ENCODE data around the gene NEBL.

NEBL gene

DNA sequence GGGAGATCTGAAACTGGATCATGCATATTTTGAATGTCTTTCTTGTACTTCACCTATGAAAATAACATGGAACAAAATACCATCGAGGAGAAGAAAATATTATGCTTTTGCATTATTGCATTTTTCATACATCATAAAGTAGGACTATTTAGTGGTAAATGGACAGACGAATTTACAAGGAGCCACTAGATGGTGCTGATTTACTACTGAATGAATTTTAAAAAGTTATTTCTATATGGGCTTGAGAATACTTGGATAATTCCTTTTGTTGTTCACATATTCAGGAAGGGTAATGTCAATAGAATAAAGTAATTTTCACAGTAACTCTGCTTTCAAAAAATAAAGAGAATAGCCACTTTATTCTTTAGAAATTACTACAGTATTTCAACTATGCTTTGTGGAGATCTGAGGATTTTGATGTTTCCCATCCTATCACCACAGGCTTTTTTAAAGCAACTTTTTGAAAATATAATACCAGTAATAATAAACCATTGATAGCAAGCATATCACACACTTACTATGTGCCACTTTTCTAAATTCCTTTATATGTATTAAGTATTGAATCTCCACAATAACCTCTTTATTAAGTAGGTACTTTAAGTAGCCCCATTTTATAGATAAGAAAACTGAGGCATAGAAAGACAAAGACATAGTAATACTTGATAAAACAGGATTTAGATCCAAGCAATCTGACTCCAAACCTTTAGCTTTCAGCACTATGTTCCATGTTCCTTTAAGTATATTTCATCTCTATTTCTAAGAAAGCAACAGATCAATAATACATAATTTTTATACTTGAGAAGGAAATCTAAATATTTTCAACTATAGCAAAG is 38.6 kb downstream of the NEBL start:
- DNase-seq: no peak

- DNase-seq: no peak
These were observed 40.6 kb downstream of the NEBL start for GRCh38 chr10:20856484-20856883.

DNA sequence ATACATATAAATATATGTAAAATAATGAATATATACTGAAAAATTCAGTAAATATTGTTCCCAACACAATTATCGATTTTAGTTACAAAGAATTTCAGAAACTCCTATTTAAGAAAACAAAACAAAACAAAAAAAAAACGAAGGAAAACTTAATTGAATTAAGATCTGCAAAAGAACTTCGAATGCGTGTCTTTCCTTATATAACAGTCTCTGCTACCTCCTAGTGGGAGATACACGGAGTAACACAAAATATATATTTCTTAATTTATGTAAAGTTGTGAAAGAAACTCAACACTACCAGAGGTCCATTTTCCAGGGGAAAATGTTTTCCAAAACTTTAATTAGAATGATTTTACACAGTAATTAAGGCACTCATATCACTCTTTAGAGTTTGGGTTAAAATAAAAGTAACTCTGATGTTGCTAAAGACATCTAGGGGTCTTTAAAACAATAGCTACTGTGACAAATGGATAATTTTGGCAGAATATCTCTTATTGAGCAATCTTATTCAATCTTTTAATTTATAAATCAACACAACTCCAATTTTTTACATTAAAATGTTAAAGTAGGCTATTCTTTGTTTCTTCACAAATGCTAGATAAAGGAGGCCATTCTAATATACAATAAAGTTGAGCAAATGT is 41.6 kb downstream of the NEBL start:
- no peak for DNase-seq

DNA sequence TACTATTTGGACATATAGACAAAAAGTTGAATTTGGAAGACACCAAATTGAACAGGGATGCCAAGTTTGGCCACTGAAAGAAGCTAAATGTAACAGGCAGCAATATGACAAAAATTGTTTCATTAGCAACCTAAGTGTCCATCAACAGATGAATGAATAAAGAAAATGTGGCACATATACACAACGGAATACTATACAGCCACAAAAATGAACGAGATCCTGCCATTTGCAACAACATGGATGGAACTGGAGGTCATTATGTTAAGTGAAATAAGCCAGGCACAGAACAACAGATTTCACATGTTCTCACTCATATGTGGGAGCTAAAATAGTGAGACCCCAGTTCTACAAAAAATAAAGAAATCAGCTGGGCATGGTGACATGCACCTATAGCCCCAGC is 43.8 kb downstream of the NEBL start:
- no peak for DNase-seq

DNA sequence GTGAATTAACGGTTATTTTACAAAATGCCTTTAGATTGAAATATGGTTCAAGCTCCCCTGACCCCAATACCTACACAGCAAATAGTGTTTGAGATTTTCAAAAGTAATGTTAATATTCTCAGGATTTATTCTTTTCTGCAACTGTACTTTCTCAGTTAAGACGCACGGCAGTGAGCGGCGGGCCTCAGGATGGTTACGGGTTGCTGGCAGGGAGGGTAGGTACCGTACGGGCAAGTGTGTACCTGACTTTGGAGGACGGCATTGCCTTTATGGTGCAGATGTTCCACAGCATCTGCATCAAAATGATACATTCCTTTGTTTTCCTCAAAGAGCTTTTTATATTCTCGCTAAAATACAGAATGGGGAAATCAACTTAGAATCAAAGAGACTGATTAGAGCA is 44.8 kb downstream of the NEBL start:
- DNase-seq: no peak

GRCh38 chr10:20847512-20847911 is 49.6 kb downstream of the NEBL start:
- no peak for DNase-seq

DNA sequence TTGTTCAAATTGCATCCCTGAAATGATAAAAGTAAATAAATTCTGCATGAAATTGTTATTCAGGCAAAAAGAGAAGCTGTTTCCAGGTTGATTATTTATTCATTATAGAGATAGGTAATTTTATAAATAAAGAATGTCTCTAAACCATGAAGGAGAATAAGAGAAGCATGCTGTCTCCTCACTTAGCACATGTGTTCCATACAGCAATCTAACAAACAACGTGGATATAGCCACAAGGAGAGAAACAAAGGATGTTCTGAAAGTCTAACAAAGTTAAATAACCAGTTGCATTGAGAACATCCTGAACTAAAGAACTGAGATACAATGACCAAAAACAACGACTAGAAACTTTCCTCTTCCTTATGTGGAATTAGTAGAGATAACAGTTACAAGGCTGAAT is 50.8 kb downstream of the NEBL start:
- no peak for DNase-seq

DNA sequence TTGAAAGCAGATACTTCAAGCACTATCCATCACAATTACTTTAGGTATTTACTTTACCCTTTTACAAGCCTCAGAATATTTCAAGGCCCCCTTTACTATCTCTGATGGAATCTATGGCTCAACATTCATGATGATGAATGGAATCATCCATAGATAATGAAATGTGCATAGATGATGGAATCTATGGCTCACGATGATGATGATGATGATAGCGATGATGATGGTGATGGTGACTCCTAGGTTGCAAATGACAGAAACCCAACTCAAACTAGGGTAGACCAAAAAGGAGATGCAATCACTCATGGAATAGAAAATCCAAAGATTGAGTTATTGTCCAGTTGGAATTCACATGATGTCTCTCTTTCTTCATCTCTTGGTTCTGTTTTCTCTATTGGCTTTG is 55.7 kb downstream of the NEBL start:
- no peak for DNase-seq

- no peak for DNase-seq
These were observed 57.2 kb downstream of the NEBL start for GRCh38 chr10:20839910-20840309.

GRCh38 chr10:20839141-20839540 is 58.0 kb downstream of the NEBL start:
- DNase-seq: no peak

- DNase-seq: no peak
These were observed 60.7 kb downstream of the NEBL start for GRCh38 chr10:20836401-20836800.

GRCh38 chr10:20835335-20835734 is 61.8 kb downstream of the NEBL start:
- no peak for DNase-seq

DNA sequence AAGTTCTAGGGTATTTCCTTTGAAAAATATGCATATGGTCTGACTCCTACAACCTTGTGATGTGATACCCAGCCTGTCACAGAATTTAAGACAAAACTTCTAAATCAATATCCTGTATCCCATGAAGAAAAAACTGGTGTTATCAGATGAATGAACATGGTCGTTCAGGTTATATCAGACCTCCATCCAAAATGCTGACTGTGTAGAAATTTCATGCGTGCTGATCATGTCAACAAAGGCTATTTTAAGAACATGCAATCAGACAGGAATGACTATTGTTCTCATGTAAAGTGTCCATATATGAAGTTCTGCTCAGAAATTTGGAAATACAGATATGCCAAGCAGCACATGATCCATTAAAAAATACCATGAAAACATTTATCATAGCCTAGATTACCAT is 62.3 kb downstream of the NEBL start:
- DNase-seq: no peak

GRCh38 chr10:20822825-20823224 is 74.3 kb downstream of the NEBL start:
- DNase-seq: no peak

DNA sequence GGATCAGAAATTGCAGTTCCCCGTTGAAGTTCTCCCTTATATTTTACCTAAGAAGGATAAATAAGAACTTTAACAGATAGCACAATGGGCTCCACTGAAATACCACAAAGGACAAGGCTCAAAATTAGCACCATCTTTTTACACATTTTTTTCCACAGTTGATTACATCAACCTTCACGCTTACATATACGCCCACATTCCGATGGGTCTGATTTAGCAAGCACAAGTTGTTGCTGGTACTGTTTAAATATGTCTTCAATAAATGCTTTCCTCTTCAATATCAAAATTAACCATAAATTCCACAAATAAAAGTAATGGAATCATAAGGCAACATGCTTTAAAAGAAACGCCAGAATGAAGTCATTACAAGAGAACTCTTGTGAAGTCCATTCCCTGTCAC is 79.5 kb downstream of the NEBL start:
- no peak for DNase-seq

- DNase-seq: no peak
These were observed 80.0 kb downstream of the NEBL start for GRCh38 chr10:20817116-20817515.

DNA sequence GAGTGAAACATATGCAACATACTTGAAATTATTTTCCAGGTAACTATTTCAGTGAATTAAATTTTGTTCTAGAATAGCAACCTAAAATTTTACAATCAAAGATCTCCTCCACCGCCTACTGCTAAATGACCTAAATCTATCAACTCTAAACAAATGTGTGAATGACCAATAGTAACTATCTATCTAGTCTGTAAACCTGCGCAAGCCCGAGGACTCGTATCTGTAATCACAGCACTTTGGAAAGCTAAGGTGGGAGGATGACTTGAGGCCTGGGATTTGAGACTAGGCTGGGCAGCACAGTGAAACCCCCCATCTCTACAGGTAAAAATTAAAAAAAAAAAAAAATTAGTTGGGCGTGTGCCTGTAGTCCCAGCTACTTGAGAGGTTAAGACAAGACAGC is 83.0 kb downstream of the NEBL start:
- no peak for DNase-seq

- no peak for DNase-seq
These were observed 86.0 kb downstream of the NEBL start for GRCh38 chr10:20811131-20811530.

DNA sequence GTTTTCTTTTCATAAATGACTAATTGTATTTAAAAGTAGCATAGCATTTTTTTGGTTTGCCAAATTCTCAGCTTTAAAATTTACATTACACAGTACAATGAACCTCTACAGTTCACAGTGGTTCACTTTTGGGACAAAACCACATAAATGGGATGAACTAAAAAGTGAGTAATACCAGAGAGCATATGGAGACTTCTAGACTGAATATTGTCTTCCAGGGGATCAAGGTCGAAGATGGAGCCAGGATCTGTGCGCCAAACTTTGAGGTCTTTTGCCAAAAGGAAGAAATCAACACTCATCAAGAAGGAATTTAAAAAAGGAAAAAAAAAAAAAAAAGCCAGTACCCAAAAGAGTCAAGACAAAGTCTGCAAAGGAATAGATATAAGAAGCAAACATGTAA is 87.5 kb downstream of the NEBL start:
- no peak for DNase-seq

GRCh38 chr10:20806487-20806886 is 90.6 kb downstream of the NEBL start:
- no peak for DNase-seq

- DNase-seq: no peak
These were observed 99.8 kb downstream of the NEBL start for GRCh38 chr10:20797290-20797689.

DNA sequence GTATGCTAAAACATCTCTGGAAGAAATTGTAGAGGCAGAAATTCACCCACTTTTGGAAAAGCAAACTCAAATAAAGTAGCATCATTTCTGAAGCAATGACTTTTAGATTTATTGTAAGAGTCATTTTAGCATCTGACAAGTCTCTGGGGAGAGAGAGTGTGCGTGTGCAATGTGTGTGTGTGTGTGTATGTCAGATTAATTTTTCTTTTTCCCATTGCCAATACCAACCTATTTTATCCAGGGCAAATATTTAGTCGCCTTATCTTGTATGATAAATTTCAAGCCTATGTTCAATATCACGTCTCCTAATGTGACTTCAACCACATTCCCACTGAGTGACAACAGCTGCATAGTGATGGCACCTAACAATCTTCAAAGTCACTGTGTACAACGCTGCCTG is 101.7 kb downstream of the NEBL start:
- no peak for DNase-seq

DNA sequence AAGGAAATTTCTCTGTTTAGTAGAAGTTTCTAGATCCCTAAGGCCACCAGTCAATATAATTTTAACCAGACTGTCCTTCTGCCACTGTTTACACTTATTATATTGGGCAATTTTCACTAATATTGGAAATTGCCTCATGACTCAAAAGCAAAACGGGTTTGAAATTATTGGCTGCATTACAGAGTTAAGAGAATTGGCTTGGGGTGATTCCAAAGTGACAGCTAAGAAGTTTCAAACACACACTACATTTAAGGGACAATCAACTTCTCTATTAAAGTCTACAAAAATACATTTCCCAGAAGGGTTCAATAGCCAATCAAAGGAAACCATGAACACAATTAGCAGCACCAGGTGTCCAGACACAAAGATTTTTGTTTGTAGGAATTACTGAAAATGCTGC is 111.9 kb downstream of the NEBL start:
- DNase-seq: no peak

- no peak for DNase-seq
These were observed 118.9 kb downstream of the NEBL start for GRCh38 chr10:20778008-20778757.
